GM11168 (cell line): ENCODE measurements around the gene TUBGCP2.

ENCODE experiments used
- in situ Hi-C: fragments of 300-500 bp; cut with MboI; formaldehyde crosslinking; loops from one replicate; pipeline ENCODE4 v1.12.0; 2022; ENCODE audit warnings: low sequenced_read_pairs; ENCODE audit not compliant: unreplicated experiment

Gene TUBGCP2

DNA sequence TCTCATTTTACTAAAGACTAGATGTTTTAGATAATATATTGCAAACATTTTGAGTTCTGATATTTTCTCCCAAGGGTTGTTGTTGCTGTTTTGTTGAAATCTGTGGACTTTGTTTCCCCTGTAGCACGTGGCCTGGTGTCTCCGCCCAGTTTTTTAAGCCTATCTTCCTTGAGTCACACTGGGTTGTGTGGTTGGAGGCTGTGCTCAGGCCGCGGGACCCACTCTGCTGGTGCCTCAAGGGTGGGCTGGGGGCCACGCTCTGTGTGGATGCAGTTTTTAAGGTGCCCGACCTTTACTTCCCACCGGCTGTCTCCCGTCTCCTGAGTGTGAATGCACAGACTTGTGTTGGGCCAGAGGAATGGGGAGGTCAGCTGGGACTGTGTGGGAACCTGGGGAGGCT lies 34.3 kb upstream of the TUBGCP2 start:
- in situ Hi-C loops, result no loop called here

DNA sequence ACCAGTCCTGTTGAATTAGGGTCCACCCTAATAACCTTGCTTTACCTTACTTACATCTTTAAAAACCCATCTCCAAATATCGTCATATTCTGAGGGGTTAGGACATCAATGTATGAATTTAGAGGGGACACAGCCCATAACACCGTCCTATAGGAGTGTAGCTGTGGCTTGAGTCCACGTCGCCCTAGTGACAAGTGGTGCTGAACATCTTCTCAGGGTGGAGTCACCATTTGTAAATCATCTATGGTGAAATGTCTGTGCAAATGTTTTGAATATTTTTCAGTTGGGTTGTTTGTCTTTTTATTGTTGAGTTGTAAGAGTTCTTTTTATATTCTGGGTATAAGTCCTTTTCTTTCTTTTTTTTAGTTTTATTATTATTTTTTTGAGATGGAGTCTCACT lies 33.3 kb upstream of the TUBGCP2 start:
- in situ Hi-C loops, result no loop called here

- in situ Hi-C loops, result no loop called here
Measured at GRCh38 chr10:133339708-133340380, 31.2 kb upstream of the TUBGCP2 start.

DNA sequence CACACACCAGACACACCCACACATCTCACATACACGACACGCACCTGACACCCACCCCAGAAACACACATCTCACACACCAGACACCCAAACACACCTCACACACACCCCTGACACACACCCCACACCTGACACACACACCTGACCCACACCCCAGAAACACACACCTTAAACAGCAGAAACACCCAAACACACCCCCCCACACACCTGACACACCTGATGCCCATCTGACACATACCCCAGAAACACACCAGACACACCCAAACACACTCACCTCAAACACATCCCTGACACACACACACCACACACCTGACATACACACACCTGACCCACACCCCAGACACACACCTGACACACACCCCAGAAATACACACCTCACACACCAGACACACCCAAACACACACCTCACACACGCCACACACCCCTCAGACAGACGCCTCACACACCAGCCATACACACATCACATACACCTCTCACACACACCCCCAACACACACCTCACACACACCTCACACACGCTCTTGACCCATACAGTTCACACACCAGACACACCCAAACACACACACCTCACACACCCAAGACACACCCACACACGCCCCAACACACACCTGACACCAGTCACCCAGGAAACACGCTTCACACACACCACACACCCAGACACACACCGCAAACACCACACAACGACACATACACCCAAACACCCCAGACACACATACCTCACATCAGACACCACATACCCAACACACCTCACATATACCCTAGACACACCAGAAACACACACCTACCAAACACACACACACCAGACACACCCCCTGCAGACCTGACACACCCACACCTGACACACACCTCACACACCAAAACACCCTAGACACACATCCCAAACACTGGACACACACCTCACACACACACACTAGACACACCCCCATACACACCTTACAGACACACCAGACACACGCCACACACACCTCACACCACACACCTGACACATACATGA lies 29.7 kb upstream of the TUBGCP2 start:
- in situ Hi-C loops, result no loop called here

DNA sequence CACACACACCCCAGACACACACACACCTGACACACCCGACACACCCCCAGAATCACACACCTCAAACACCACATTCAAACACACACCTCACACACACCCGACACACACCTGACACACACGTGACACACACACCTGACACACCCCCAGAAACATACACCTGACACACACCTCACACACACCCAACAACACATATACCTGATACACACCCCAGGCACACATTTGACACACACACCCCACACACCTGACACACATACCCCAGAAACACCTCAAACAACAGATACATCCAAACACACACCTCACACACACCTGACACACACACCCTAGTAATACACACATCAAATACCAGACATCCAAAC lies 28.7 kb upstream of the TUBGCP2 start:
- in situ Hi-C loops, result no loop called here

DNA sequence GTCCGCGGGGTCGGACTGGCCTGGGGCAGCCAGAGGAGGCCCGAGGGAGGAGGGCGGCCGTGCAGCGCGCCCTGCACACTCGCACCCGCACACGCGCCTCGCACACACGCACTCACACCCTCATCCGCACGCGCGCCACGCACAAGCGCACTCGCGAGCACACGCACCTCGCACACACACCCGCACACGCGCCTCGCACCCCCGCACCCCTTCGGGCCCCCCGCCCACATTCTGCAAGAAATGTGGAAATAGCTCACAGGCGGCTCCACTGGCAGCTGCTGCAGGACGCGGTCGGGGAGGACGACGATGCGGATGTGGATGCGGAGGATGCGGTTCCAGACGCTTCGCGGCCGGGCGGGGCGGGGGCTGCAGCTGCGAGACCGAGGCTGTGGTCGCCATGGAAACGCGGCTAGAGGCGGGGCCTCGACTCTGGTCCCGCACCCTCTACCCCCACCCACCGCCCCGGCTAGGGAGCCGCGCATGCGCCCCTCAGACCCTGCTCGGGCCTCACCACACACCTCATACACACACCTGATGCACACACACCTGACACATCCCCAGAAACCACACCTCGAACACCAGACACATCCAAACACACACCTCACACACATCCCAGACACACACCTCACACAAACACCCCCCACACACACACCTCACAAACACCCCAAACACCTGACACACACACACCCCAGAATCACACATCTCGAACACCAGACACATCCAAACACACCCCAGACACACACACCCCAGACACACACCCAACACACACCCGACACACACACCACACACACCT lies 28.1 kb upstream of the TUBGCP2 start, which contains the start of gene CALY:
Gene CALY, minus strand, starts transcription at position 320 of the 793 bp plus-strand sequence. CDS start 7,907 bp downstream, outside the sequence.
- in situ Hi-C loops, result no loop called here

- in situ Hi-C loops, result no loop called here
Measured at GRCh38 chr10:133336118-133336576, 27.5 kb upstream of the TUBGCP2 start.

DNA sequence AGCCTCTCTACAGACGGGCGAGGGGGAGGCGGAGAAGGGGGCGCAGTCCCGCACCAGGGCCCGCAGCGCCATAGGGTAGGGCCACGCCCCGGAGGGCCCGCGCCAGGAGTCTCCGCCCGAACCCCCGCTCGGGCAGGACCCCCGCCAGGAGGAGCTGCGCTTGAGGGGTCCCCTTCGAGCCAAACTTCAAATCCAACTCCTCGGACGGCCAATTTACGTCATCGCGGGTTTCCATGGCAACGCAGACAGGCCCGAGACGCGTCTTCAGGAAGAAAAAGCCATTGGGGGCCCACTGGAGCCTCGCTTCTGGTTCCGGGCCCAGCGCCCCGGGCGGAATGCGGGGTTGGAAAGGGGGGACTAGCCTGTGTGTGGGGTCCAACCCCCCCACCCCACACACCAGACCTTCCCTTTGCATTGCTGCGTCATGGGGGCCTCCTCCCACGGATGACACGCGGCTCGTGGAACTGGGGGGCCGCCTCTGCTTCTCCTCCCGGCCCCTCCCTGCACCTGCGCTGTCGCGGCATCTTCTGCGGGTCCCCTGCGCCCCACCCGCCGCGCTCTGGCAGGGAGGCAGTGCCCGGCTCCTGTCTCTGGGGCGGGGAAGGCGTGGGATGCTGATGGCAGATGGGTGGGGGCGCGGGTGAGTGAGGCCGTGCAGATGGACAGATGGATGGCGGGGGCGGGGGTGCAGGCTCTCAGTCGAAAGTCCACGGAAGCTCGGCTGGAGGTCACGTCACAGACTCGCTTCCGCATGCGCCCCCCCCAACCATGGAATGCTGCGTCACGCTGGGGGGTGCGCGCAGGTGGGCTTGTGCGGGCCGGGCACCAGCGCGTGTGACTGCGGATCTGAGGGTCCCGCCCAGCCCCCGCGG lies 26.8 kb upstream of the TUBGCP2 start:
- in situ Hi-C loops, result no loop called here

DNA sequence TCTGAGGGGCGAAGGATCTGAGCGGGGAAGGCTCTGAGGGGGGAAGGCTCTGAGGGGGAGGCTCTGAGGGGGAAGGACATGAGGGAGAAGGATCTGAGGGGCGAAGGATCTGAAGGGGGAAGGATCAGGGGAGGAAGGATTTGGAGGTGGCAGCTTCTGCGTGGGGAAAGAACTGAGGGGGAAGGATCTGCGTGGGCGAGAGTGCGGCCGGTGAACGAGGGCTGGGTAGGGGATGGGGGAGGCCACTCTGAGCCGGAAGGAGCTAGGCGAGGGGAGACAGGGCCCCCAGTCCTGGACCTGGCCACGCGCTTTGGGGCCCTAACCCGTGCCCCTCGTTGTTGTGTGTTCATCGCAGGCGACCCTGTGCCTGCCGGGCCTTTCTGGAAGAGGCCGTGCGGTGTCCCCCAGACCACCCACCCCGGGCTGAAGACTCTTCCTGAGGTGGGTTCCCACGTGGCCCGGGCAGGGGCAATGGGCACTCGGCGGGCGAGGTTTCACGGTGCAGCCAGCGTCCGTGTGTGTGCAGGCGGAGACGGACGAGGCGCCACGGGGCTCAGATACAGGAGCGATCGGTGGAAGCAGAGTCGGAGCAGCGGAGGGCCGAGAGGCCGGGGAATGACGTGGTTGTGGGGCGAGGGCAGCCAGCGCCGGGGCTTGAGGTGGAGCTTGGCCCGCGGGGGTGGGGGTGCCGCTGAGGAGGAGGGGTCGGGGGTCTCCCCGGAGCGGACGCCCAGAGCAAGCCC lies 26.0 kb upstream of the TUBGCP2 start:
- in situ Hi-C loops, result no loop called here

- in situ Hi-C loops, result no loop called here
Measured at GRCh38 chr10:133332936-133333699, 24.4 kb upstream of the TUBGCP2 start.

- in situ Hi-C loops, result no loop called here
Measured at GRCh38 chr10:133329491-133330202, 21.0 kb upstream of the TUBGCP2 start.

- in situ Hi-C loops, result no loop called here
Measured at GRCh38 chr10:133328358-133329343, 20.0 kb upstream of the TUBGCP2 start.

- in situ Hi-C loops, result no loop called here
Measured at GRCh38 chr10:133327651-133328357, 19.1 kb upstream of the TUBGCP2 start.

- in situ Hi-C loops, result no loop called here
Measured at GRCh38 chr10:133326745-133327650, 18.3 kb upstream of the TUBGCP2 start.

DNA sequence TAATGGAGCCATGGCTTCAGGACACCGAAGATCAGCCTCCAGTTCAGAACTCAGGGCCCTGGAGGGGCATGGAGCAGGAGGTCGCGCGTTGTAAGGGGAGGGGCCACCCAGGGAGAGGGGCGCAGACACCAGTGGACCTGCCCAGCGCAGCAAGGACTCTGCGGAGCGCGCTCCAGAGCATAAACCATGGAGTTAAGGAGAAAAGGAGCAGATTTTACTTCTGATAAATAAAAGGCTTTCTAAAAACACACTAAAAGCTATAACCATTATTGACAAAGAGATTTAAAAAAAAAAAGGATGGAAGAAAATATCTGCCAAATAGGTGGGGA lies 17.5 kb upstream of the TUBGCP2 start:
- in situ Hi-C loops, result no loop called here
